H1 (cell line): ENCODE measurements around the gene BRICD5. TPM values are rescaled to one million over a fixed set of nuclear protein-coding genes. Genes with fewer than 3 reads are reported as not detected.

ENCODE experiments used
- CTCF ChIA-PET: fragments of 300-600 bp; sonication (Branson Sonifier 250); formaldehyde crosslinking; loops from one replicate; lab custom pipeline; 2021; ENCODE audit not compliant: partially characterized antibody; lab: Charles Lee
- POLR2A ChIA-PET: fragments of 300-600 bp; sonication (Branson Sonifier 250); formaldehyde crosslinking; loops from one replicate; lab custom pipeline; 2021; ENCODE audit warnings: inconsistent platforms; ENCODE audit not compliant: partially characterized antibody; lab: Charles Lee
- DNase-seq, 2 experiments: peaks; one replicate each; pipeline versions ENCODE4 v3.0.0 to v3.0.0-alpha.2; 2010 to 2022; ENCODE audit warnings: low spot score in 2 of 2, low read depth in 1 of 2, mixed read lengths in 1 of 2
- FAIRE-seq: peaks from 2 replicates; lab custom pipeline; 2011; peaks lifted over from hg19 to GRCh38; lab: Jason Lieb, UNC
- H2AFZ ChIP-seq: 2 replicates; pipeline ENCODE4 v1.8.1; 2012; ENCODE audit warnings: low read length, inconsistent platforms
- H2AK5ac ChIP-seq: 2 replicates; pipeline ENCODE4 v1.6.1; 2013; ENCODE audit warnings: low read depth, low read length
- H2BK120ac ChIP-seq: replicated peaks from 2 replicates; pipeline ENCODE3; 2013; ENCODE audit warnings: low read depth, low read length, inconsistent platforms
- H2BK12ac ChIP-seq: 2 replicates; pipeline ENCODE4 v1.6.1; 2013; ENCODE audit warnings: low read depth, low read length
- H2BK15ac ChIP-seq: 2 replicates; pipeline ENCODE4 v1.6.1; 2013; ENCODE audit warnings: low read length
- H2BK20ac ChIP-seq: 2 replicates; pipeline ENCODE4 v1.6.1; 2013; ENCODE audit warnings: low read length
- H2BK5ac ChIP-seq: 2 replicates; pipeline ENCODE4 v1.6.1; 2013; ENCODE audit warnings: low read depth, low read length
- H3K14ac ChIP-seq: 2 replicates; pipeline ENCODE4 v1.6.1; 2013; ENCODE audit warnings: inconsistent platforms; ENCODE audit not compliant: insufficient read length
- H3K18ac ChIP-seq: 2 replicates; pipeline ENCODE4 v1.6.1; 2013; ENCODE audit warnings: low read length; ENCODE audit errors: extremely low read depth
- H3K23ac ChIP-seq: 2 replicates; pipeline ENCODE4 v1.6.1; 2013; ENCODE audit warnings: inconsistent platforms; ENCODE audit not compliant: insufficient read length
- H3K23me2 ChIP-seq: 2 replicates; pipeline ENCODE4 v1.6.1; 2013; ENCODE audit warnings: low read depth, low read length
- H3K27ac ChIP-seq: 2 replicates; pipeline ENCODE4 v1.6.1; 2011; ENCODE audit warnings: low read depth, low read length, inconsistent platforms
- H3K27me3 ChIP-seq, 4 experiments: replicated peaks in 1 of 4; 1 replicate in 1 of 4; 2 replicates in 3 of 4; pipeline versions ENCODE4 v1.6.1 to v1.8.1; 2011 to 2013; ENCODE audit warnings: low read length in 3 of 4, mild to moderate bottlenecking in 3 of 4, inconsistent platforms in 2 of 4, mixed read lengths in 2 of 4, moderate library complexity in 1 of 4; ENCODE audit not compliant: control insufficient read depth in 3 of 4, insufficient read depth in 3 of 4; ENCODE audit errors: extremely low read depth in 1 of 4
- H3K36me3 ChIP-seq, 4 experiments: 2 replicates each; pipeline versions ENCODE4 v1.6.1 to v1.8.1; 2011 to 2013; ENCODE audit warnings: mild to moderate bottlenecking in 4 of 4, low read length in 3 of 4, moderate library complexity in 2 of 4, control low read depth in 1 of 4, inconsistent platforms in 1 of 4; ENCODE audit not compliant: insufficient read depth in 4 of 4, control insufficient read depth in 2 of 4
- H3K4ac ChIP-seq: replicated peaks from 2 replicates; pipeline ENCODE3; 2013; ENCODE audit warnings: low read length, low read depth, mixed read lengths, inconsistent platforms; ENCODE audit not compliant: insufficient read length
- H3K4me1 ChIP-seq, 4 experiments: replicated peaks in 1 of 4; 1 replicate in 1 of 4; 2 replicates in 3 of 4; pipeline versions ENCODE4 v1.6.1 to v1.8.1; 2011 to 2013; ENCODE audit warnings: low read length in 3 of 4, inconsistent platforms in 2 of 4, mixed read lengths in 1 of 4; ENCODE audit not compliant: insufficient read depth in 4 of 4, control insufficient read depth in 3 of 4
- H3K4me2 ChIP-seq, 2 experiments: 2 replicates each; pipeline versions ENCODE4 v1.6.1 to v1.8.1; 2011 to 2013; ENCODE audit warnings: low read depth in 2 of 2, low read length in 2 of 2, control low read depth in 1 of 2, inconsistent platforms in 1 of 2, mild to moderate bottlenecking in 1 of 2; ENCODE audit not compliant: insufficient read depth in 1 of 2
- H3K4me3 ChIP-seq, 4 experiments: fragments of 200-600, 300-600 bp in 1 of 4; sonication (generic), shearing (Covaris generic), sonication (Bioruptor Twin) in 1 of 4; 2 replicates each; pipeline versions ENCODE4 v1.5.1 to v1.8.1; 2011 to 2016; ENCODE audit warnings: low read length in 4 of 4, low read depth in 3 of 4, control low read depth in 2 of 4, inconsistent platforms in 2 of 4, mild to moderate bottlenecking in 2 of 4, mixed read lengths in 1 of 4, moderate library complexity in 1 of 4; ENCODE audit not compliant: insufficient read depth in 2 of 4; ENCODE audit errors: extremely low read depth in 1 of 4
- H3K56ac ChIP-seq: replicated peaks from 2 replicates; pipeline ENCODE3; 2013; ENCODE audit warnings: low read depth, mild to moderate bottlenecking, mixed read lengths, low read length, inconsistent platforms; ENCODE audit not compliant: insufficient read length
- H3K79me1 ChIP-seq: 2 replicates; pipeline ENCODE4 v1.6.1; 2013; ENCODE audit warnings: low read depth, low read length, control low read depth
- H3K79me2 ChIP-seq, 2 experiments: 2 replicates each; pipeline versions ENCODE4 v1.6.1 to v1.8.1; 2012 to 2013; ENCODE audit warnings: low read length in 2 of 2, mild to moderate bottlenecking in 2 of 2, inconsistent platforms in 1 of 2; ENCODE audit not compliant: insufficient read depth in 2 of 2, control insufficient read depth in 1 of 2
- H3K9ac ChIP-seq, 4 experiments: replicated peaks in 1 of 4; 1 replicate in 1 of 4; 2 replicates in 3 of 4; pipeline versions ENCODE4 v1.6.1 to v1.8.1; 2011 to 2013; ENCODE audit warnings: low read depth in 3 of 4, low read length in 3 of 4, control low read depth in 2 of 4, mild to moderate bottlenecking in 2 of 4, moderate library complexity in 2 of 4, inconsistent platforms in 1 of 4; ENCODE audit errors: extremely low read depth in 1 of 4
- H3K9me3 ChIP-seq, 2 experiments: 2 replicates each; pipeline versions ENCODE4 v1.6.1 to v1.8.1; 2012 to 2013; ENCODE audit warnings: mild to moderate bottlenecking in 2 of 2, moderate library complexity in 2 of 2, control low read depth in 1 of 2, inconsistent platforms in 1 of 2, low read depth in 1 of 2, low read length in 1 of 2, mixed read lengths in 1 of 2; ENCODE audit not compliant: insufficient read depth in 2 of 2
- H4K20me1 ChIP-seq, 2 experiments: replicated peaks in 1 of 2; 2 replicates each; pipeline versions ENCODE3 to v1.8.1; 2011 to 2013; ENCODE audit warnings: inconsistent platforms in 2 of 2, low read length in 2 of 2, mild to moderate bottlenecking in 1 of 2; ENCODE audit not compliant: insufficient read depth in 2 of 2, control insufficient read depth in 1 of 2
- H4K5ac ChIP-seq: 2 replicates; pipeline ENCODE4 v1.6.1; 2013; ENCODE audit warnings: low read length, low read depth, mixed read lengths, inconsistent platforms; ENCODE audit not compliant: insufficient read length
- H4K8ac ChIP-seq: 2 replicates; pipeline ENCODE4 v1.8.0; 2013; ENCODE audit warnings: mild to moderate bottlenecking, moderate library complexity, low read length, inconsistent platforms; ENCODE audit not compliant: insufficient read depth; ENCODE audit errors: extremely low read depth
- H4K91ac ChIP-seq: replicated peaks from 2 replicates; pipeline ENCODE3; 2013; ENCODE audit warnings: low read length, mixed read lengths, inconsistent platforms; ENCODE audit not compliant: insufficient read length
- TAF1 ChIP-seq: IDR thresholded peaks from 2 replicates; pipeline ENCODE4 v1.6.1; 2011; ENCODE audit warnings: mild to moderate bottlenecking, low read depth, low read length
- WGBS, 2 experiments: shearing (Covaris generic) in 1 of 2; methylation state at CpG; one replicate each; pipeline versions ENCODE4 v1.1.6 to v1.1.7; 2013 to 2015; ENCODE audit warnings: low lambda C conversion rate in 2 of 2, mixed read lengths in 2 of 2, inconsistent platforms in 1 of 2, low coverage in 1 of 2, missing lambda C conversion rate in 1 of 2; ENCODE audit not compliant: insufficient replicate concordance in 2 of 2, insufficient coverage in 1 of 2, insufficient read length in 1 of 2; ENCODE audit errors: extremely low coverage in 1 of 2, missing lambda C conversion rate in 1 of 2; 5-methylcytosine and 5-hydroxymethylcytosine counted together
- polyA plus RNA-seq, 7 experiments: library from polyadenylated mRNA; depleted of rRNA in 3 of 7; stranded (reverse) in 5 of 7; unstranded in 2 of 7; fragments of >200 nt in 5 of 7; fragments of 200-250 nt in 2 of 7; gene quantifications; 1 replicate in 5 of 7; 2 replicates in 1 of 7; 4 replicates in 1 of 7; pipeline versions ENCODE4 v1.2.1 to v1.2.3, GENCODE V29; 2011 to 2013; ENCODE audit warnings: missing spikeins in 2 of 7, mixed read lengths in 2 of 7
- total RNA-seq: library from RNA; stranded (reverse); fragmentation: NEBNext Ultra II Directional; extraction: Animal tissue kit (Norgen Biotek cat#: 25700); gene quantifications from 2 replicates; pipeline ENCODE4 v1.2.1, GENCODE V29; 2021

BRICD5 gene
- total and polyA plus RNA-seq, 2 of the 8 experiments (the other 6 are each of a cell fraction or from before 2014, with no cell fraction given), result 8.5 to 14.2 TPM

DNA sequence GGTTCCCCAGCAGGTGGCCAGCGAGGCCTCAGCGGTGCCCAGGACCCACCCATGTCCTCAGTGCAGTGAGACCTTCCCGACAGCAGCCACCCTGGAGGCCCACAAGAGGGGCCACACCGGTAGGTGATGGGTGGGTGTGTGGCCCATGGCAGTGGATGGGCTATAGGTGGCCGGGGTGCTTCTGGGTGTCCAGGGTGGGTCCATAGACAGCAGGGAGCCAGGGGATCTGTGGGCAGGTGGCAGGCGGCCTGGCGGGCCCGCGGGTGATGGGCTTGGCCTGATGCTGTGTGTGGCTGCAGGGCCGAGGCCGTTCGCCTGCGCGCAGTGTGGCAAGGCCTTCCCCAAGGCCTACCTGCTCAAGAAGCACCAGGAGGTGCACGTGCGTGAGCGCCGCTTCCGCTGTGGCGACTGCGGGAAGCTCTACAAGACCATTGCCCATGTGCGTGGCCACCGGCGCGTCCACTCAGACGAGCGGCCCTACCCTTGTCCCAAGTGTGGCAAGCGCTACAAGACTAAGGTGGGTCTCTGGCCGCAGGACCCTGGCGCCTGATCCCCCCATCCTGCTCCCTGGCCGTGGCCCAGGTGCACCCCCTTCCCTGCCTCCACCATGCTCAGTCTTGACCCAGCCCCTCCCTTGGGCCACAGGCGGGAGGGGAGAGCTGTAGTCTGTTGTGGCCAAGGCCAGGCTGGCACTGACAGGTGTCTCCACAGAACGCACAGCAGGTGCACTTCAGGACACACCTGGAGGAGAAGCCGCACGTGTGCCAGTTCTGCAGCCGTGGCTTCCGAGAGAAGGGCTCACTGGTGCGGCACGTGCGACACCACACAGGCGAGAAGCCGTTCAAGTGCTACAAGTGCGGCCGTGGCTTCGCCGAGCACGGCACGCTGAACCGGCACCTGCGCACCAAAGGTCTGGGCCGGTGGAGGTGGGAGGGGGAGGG lies 23.5 kb upstream of the BRICD5 start:
- no peak overlapping the region for H3K14ac ChIP-seq
- H3K27ac ChIP-seq, result no peak overlapping the region
- H2BK15ac ChIP-seq, result no peak overlapping the region
- no peak overlapping the region for H2BK20ac ChIP-seq
- peaks cover 0 to 19% (median 10%) of the 10 kb centered on the region in 4 experiments; a peak in 5 of 7 replicates for H3K4me1 ChIP-seq
- H3K4me2 ChIP-seq, result no peak overlapping the region
- no peaks in the 10 kb centered on the region for H3K79me2 ChIP-seq
- no peak overlapping the region for H3K4me3 ChIP-seq
- ChIA-PET POLR2A (interaction anchor here (0.6 to 3.1 kb wide), 4 partner anchors 18 to 28 kb away, joined by 3 to 14 read pairs (median 4); partner anchors contain the start of gene ECI1), CTCF (interaction anchor here (0.6 to 2.7 kb wide), 3 partner anchors 11 to 39 kb away, joined by 3 to 9 read pairs (median 3); no protein-coding TSS in a partner anchor)
- no peaks in the 10 kb centered on the region for H3K9me3 ChIP-seq
- H3K56ac ChIP-seq, result no peak overlapping the region
- H3K9ac ChIP-seq, result no peak overlapping the region
- no peak for TF ChIP-seq TAF1
- no peaks in the 10 kb centered on the region for H3K79me1 ChIP-seq
- no peak for FAIRE-seq
- H2BK5ac ChIP-seq, result no peak overlapping the region
- H3K27me3 ChIP-seq, result peaks cover 4 to 20% (median 16%) of the 10 kb centered on the region in 4 experiments; a peak in 6 of 7 replicates
- H3K36me3 ChIP-seq, result peaks cover 3 to 48% (median 6%) of the 10 kb centered on the region in 4 experiments; a peak in 5 of 8 replicates
- H2AFZ ChIP-seq, result no peak overlapping the region
- no peak overlapping the region for H2BK12ac ChIP-seq
- H2AK5ac ChIP-seq, result no peak overlapping the region
- no peak overlapping the region for H2BK120ac ChIP-seq
- no peak overlapping the region for H3K23ac ChIP-seq
- H4K5ac ChIP-seq, result no peak overlapping the region
- no peak overlapping the region for H4K91ac ChIP-seq
- no peak overlapping the region for H3K4ac ChIP-seq
- no peak overlapping the region for H3K18ac ChIP-seq
- DNase-seq, result no peak
- no peak overlapping the region; the same call in 1 of the 2 replicates for H4K8ac ChIP-seq
- peaks cover 16% of the 10 kb centered on the region; the same call in 1 of the 2 replicates for H3K23me2 ChIP-seq
- WGBS, 2 experiments, result 96% methylated on average over 50 of the region's 51 CpGs; no CpG with 5 or more reads in 1 of the 2 experiments
- H4K20me1 ChIP-seq, result peaks cover 3 to 16% of the 10 kb centered on the region in 2 experiments
